ENCODE data around the gene HIC1.

DNA sequence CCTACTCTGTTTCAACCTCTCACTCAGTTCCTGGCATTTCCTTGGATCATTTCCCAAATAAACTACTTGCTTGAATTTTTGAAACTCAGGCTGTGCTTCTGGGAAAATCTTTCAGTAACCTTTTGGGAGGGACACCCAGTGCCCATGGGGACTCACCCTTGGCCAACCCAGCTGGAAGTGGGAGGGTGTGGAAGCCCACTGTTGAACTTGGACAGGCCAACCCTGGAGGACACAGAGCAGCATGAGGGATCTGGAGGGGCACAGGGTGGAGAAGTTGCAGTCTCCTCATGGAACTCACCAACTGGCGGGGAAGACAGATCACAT lies 40.9 kb upstream of the HIC1 start:
- no peak for TF ChIP-seq GATA2 (IDR thresholded peaks at IDR 0.05; ENCODE audit: low read depth, low read length)
- TF ChIP-seq GATA3 (IDR thresholded peaks at IDR 0.05; ENCODE audit: low read depth, low read length) = no peak

Data from SH-SY5Y (cell line).